ENCODE measurements around the gene SFXN5.
"Not testable (repeated sequence)": the region's sequence is repeated elsewhere in the genome, so short reads cannot be mapped to it uniquely, and the experiment has no call there.

Gene SFXN5, protein sequence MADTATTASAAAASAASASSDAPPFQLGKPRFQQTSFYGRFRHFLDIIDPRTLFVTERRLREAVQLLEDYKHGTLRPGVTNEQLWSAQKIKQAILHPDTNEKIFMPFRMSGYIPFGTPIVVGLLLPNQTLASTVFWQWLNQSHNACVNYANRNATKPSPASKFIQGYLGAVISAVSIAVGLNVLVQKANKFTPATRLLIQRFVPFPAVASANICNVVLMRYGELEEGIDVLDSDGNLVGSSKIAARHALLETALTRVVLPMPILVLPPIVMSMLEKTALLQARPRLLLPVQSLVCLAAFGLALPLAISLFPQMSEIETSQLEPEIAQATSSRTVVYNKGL
- 14.7 to 23.2 (median 18.5) reads per million in 4 experiments for total RNA-seq

DNA sequence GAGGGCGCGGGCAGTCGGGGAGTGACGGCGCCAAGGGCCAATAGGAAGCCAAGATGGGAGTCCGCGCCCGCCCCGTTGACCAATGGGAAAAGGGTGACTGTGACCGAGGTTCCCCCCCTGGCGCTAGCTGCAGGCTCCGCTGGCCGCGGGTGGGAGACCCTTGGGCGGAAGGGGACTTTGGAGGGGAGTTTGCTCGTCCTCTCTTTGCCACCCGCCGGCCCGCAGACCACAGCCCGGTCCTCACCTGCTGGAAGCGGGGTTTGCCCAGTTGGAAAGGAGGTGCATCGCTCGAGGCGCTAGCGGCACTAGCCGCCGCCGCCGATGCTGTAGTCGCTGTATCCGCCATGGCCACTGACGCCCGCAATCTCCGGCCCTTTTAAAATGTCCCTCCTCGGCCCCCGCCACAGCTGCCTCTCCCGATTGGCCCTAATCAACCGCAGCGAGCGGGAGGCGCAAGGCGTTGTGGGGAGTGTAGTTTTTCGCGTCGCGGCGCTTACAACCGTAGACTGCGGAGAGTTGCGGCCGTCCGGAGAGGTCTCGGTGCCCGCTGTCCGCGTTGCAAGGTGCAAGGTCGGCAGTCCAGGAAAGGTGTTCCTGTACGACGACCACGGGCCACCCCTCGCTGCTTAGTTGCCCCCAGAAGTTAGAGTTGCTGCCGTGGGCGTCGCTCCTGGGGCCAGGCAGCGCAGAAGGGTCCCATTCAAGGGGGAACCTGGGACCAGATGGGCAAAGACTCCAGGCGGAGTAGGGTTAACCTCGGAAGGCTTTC, at the start of gene SFXN5:
Gene SFXN5, minus strand, starts transcription at position 353 of the 769 bp plus-strand sequence. Its CDS starts 7 bp downstream, at position 346.
- peak; percentile 91 for DNase-seq

DNA sequence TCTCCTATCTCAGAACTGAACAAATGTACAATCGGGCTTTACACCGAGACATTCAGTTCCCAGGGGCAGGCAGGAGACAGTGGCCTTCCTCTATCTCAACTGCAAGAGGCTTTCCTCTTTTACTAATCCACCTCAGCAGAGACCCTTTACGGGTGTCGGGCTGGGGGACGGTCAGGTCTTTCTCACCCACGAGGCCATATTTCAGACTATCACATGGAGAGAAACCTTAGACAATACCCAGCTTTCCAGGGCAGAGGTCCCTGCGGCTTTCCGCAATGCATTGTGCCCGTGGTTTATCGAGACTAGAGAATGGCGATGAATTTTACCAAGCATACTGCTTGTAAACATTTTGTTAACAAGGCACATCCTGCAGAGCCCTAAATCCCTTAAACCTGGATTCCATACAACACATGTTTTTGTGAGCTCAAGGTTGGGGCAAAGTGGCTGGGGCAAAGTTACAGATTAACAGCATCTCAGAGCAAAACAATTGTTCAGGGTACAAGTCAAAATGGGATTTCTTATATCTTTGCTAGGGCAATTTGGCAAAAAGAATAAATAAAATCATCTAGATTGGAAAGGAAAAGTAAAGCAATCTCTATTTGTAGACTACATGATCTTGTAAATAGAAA, 48.2 kb upstream of the SFXN5 start:
- not testable (repeated sequence) for DNase-seq

DNA sequence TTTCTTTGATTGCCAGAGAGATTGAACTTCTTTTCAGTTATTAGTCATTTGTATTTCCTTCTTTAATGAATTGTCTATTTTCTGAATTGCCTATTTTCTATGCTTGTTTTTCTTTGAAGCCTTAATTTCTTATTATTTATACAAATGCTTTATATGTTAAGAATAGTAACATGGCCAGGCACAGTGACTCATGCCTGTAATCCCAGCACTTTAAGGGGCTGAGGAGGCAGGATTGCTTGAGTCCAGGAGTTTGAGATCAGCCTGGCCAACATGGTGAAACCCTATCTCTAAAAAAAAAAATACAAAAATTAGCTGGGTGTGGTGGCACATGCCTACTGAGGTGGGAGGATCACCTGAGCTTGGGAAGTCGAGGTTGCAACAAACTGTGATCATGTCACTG, 45.9 kb upstream of the SFXN5 start:
- DNase-seq, result no peak

DNA sequence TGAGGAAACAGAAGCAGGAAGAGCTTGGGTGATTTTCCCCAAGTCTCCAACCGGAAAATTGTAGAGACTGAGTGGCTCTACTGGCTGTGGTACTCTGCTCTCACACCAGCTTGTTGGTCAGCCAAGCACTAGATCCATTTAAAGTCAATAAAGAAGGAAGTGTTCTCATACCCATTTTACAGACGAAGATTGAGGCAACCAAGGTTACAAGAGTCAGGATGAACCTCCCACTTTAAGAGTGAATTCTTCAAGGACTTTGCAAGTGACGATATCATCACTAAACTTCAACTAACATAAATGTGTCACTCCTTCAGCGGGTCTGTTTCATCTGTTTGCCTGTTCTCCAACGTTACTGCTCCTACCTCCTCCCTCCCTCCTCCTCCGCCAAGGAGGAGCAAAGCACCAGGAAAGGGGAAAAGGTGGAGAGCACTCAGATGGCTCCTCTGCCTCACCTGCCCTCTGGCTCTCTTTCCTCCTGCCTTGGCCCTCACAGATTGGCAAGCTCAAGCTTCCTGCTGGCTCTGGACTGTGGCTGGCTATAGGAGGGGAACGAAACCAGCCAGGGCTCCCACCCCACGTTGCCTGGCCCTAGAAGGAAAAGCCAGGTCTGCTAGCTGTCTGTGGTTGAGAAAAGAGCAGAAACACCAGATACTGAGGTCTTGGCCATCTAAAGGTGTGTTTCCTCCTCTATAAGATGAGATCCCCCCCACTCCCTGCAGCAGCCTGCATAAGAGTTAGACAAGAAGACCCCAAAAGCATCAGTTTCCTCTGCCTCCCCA, 44.9 kb upstream of the SFXN5 start:
- no peak for DNase-seq

DNA sequence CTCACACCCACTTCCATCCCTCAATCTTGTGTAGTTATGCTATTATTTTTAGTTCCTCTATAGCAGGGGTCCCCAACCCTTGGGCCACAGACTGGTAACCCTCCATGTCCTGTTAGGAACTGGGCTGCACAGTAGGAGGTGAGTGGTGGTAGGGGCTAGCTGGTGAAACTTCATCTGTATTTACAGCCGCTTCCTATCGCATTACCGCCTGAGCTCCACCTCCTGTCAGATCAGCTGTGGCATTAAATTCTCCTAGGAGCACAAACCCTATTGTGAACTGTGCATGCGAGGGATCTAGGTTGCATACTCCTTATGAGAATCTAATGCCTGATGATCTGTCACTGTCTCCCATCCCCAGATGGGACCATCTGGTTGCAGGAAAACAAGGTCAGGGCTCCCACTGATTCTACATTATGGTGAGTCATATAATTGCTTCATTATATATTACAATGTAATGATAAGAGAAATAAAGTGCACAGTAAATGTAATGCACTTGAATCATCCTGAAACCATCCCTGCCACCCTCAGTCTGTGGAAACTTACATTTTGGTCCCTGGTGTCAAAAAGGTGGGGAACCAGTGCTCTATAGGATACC, 42.9 kb upstream of the SFXN5 start:
- DNase-seq, result no peak

DNA sequence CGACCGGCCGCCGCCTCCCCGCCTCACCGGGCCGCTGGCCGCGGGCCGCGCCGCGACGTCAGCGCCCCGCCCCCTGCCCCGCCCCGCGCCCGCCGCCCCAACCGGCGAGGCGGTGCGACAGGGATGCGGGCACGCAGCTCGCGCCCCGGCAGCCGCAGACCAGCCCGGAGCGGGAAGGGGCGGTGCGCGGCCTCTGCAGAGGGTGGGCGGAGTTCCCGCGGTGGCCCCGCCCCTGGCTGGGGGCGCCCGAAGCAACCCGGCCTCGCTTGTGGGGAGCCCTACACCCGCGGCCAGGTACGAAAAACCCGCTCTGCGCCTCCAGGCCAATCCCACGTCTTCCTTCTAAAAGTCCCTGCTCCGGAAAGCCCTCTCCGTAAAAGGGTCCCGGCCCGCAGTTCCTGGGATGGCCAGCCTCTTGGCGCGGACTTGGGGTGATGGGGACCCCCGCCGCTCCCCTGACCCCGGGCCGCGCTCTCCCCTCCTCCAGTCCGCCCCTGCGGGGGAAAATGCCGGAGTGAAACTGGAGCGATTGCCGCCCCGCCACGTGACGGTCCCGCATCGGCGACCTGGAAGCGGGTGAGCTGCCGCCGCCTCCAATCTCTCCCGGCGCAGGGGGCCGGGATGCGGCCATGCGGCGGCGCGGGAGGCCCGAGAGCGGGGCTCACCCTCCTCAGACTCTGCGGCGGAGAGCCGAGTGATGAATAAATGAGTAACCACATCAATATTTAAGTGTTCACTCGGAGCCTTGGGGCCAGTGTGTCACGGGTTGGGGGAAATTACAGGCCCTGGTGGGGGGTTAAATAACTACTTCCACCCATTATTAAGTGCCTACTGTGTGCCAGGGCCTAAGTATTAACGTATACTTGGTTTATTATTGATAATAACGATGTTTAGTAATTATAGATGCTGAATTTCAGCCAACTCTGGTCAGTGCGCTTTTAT, 41.7 kb upstream of the SFXN5 start, which contains the start of gene RAB11FIP5:
Gene RAB11FIP5, minus strand, starts transcription at position 36 of the 942 bp plus-strand sequence. CDS start 171 bp downstream, outside the sequence.
- peak; percentile 70 for DNase-seq

DNA sequence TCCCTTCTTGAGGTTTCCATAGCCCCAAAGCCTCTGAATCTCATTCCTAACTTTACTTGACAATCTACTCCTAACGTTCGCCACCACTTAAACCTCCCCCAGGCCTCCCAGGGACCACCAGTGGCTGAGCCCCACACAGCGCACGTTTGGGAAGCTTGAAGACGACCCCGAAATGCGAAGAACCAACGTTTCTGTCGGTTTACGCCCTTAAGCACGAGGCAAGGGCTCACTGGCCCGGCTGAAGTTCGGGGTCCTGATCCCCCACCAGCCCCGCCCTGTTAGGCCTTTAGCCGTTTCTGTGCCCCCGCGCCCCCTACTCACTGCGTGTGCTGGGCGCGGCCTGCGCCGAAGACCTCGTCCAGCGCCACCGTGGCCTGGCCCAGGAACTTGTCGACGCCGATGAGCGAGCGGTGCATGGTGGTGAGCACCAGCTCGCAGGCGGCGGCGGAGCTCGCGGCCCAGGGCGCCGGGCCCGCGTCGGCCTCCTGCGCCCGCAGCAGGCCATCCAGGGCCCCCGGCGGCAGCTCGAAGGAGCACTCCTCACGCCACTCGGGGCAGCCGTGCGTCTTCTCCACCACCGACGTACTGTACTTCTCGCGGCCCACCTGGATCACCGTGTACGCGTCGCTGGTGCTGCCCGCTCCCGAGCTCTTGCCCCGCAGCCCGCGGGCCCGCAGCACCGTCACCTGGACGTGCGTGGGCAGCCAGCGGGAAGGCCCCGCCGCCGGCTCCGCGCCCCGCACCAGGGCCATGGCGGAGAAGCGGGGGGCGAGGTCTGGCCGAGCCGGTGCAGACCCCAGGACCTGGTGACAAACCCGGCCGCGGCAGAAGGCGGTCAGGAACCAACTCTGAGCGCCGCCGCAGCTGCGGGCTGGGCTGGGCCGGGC, 40.8 kb upstream of the SFXN5 start:
- no peak for DNase-seq

DNA sequence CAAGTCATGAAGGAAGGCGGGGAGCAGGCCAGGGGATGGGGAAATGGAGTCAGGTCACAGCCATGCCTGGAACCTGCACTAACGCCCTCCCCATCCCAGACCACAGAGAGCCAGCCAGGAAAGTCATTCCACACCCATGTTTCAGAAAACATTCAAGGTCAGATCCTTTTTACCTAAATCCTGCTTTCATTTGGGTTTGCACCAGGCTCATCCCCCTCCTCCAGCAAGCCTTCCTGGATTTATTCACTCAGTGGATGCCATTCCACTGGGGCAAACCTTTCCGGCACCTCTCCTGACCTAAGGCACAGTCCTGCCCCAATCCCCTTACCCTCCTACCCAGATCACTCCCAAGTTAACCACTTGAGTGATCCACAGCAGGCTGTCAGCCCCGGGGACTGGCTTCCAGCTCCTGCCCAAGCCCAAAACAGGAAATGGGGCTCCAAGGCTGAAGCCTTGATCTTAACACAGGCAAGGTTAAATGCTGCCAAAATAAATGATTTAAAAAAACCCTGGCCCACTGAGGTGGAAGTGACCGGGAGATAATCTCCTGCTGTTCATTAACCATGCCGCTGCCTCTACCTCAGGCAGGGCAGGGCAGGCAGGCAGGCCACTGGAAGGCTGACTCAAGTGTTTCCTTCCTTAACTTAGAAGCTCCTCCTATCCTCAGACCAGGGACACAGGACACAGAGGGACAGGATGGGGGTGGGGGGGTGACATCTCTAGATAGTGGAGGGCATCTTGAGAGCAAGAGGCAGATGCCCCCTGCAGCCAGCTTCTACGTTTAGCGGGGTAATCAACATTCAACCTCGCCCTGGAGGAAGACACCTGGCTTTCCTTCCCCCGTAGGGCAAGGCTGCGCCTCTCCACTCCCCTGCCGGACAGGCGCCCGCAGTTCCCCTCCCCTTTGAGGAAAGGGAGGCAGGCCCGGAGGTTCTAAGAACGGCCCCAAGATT, 39.8 kb upstream of the SFXN5 start:
- no peak for DNase-seq

DNA sequence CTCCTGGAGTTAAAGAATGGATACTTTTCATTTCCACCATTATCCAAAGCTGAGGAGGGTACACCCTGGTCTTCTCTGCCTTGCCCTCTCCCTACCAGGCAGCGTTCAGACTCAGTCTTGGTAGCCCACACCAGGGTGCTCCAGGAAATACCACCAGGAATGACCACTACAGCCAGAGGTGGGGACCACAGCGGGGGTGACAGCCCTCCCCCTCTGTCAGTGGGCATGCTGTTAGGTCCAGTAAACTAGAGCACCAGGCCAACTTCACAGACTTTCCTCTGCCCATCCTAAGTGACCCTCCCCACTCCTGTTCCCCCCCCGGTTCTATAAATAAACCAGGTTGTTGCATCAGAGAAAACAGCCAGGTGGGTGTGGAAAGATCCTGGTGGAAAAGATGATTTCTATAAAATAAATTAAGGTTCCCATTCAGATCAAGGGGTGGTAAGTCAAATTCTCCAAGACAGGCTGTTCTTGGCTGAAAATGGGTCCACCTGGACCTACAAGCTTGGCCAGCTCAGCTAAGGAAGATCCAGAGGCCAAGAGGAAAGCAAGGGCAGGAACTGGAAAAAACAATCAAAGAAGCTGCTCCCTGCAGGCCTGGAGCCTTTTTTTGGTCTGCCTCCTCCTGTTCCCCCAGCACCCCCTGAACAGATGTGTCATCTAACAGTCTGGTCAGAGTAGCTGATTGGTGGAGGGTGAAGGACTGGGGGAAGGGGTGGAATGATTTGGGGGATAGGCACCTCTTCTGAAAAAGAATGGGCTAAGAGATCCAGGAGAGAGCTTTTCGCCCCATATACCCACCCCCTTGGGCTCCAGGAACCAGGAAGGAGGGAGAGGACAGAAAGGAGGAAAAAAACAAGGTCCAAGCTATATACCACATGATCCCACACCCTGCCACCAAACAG, 38.9 kb upstream of the SFXN5 start:
- no peak for DNase-seq

DNA sequence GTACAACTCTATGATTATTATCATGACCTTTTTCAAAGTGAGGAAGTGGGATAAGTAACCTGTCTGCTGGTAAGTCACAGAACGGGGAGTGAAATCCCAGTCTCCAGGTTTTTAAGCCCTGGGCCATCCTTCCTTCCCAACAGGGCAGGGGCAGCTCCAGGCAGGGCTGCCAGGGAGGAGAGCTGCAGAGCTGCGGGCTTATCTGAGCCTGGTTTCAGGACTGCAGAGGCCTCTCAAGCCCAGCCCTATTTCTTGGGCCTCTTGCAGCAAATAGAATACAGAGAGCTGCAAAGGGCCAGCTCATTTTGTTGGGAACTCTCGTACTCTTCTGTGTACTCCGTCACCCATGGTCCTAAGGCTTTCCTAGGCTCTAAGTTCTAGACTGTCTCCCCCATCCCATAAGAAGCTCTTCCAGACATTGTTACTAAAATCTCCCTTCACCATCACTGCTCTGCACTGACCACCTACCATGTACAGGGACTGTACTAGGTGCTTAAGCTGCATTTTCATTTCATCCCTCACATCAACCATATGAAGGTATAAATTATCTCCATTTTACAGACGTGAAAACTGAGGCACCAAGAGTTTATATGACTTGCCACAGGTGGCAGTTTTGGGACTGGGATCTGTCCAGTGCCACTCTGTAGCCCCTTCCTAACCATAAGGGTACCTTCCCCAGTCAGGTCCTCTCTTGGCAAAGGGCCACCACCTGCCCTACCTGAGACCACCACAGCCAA, 38.1 kb upstream of the SFXN5 start:
- no peak for DNase-seq

DNA sequence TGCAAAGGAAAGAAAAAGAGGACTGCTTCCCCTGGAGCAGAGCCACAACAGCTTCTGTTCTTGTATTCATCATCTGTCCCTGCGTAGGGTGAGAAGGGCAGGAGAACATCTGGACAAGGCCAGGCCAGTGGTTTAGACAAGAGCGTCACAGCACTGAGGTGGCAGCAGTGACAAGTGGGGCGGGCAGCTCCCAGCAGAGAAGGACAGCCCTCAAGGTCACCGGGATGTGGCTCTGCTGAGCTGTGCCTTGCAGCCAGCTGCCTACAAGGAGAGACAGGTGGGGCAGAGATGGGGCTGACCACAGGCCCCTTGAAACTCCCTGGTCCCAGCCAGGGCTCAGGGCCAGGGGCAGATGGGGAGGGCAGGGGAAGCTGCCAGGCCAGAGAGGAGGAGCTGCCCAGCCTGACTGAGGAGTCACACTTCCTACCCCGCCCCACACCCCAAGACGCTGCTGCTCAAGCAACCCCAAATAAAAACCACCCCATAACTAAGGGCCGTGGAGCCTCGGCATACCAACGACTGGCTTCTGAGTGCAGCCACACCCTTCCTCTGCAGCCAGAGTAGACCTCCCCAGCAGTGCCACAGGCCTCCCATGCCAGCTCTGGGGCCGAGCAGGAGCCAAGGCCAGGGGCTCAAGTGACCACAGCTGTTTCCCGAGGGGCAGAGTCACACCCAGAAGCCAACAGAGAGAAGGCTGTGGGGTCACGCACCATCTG, 35.9 kb upstream of the SFXN5 start:
- no peak for DNase-seq

DNA sequence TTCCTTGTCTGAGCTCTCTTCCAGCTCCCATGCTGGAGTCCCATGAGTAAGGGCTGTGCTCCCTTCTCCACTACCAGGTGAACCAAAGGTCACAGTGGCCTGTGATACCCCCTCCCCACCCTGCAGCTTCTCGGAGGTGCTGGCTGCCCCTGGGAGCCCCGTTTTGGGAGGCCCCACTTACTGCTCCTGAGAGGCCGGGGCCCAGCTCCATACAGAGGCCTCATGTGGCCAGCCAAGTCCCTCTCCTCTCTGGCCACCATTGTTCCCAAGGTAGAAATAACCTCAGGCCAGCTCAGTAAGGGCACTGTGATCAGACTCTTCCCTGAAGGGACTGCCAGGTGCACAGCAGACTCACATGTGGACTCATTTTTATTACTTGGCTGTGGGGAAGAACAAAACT, 35.3 kb upstream of the SFXN5 start:
- no peak for DNase-seq

DNA sequence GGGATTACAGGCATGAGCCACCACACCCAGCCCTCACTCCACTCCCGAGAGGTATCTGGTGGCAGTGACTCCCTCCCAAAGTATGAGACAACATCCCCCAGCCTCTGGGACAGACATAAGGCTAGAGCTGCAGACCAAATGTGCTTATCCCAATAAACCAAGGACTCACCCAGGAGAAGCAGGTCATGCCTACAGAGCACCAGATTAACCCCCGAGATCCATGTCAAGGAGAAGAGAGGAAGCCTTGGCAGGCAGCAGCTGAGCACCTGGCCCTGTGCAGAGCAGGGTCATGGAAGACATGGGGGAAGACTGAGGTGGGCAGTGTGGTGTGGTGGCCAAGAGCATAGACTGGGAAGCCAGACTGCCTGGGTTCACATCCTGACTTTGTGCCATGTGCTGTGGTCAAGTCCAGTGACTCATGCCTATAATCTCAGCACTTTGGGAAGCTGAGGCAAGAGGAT, 34.0 kb upstream of the SFXN5 start:
- no peak for DNase-seq

DNA sequence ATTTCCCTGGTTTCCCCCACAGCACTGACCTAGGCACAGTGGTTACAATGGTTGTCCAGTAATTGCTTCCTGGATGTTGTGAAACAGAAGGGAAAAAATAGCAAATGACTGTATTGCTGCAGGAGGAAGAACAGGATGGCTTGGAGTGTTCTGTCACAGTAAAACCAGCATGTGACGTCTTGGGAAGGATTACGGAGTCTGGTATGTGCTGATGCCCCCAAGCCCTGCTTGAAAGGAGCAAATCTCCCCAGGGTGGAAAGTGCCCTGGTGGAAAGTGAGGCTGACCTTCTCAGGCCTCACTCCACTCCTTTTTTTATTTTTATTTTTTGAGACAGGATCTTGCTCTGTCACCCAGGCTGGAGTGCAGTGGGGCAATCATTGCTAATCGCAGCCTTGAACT, 33.4 kb upstream of the SFXN5 start:
- no peak for DNase-seq

DNA sequence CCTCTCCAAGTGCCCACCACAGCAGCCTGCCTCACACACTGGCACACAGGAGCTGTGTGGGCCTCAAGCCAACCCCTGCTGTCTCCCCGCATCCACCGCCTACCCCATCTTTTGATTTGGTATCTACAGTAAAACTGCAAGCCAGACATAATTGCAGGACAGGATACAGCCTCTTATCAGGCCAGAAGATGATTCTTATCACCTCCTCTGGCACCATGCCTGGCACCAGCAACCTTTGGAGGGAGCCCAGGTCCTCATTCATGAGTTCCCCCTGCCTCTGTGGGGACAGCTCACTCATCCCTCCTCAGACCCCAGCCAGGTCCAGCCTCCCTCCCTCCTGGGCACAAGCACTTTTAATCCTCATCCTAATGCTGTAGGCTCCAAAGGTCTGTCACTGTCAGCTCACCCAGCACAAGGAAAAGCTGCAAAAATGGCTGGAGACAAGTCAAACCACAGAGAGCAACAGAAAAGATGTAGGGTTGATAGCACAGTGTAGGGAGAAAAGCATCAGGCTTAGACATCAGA, 31.6 kb upstream of the SFXN5 start:
- DNase-seq, result no peak

All from effector CD8-positive, alpha-beta T cell (primary cell).